ENCODE measurements around the gene KRT6B. TPM values are rescaled to one million over a fixed set of nuclear protein-coding genes. Genes with fewer than 3 reads are reported as not detected.

The KRT6B gene
- polyA plus RNA-seq, 1 donor (not counting 4 experiments of a cell fraction or from before 2014, with no cell fraction given) = 2,016 TPM

DNA sequence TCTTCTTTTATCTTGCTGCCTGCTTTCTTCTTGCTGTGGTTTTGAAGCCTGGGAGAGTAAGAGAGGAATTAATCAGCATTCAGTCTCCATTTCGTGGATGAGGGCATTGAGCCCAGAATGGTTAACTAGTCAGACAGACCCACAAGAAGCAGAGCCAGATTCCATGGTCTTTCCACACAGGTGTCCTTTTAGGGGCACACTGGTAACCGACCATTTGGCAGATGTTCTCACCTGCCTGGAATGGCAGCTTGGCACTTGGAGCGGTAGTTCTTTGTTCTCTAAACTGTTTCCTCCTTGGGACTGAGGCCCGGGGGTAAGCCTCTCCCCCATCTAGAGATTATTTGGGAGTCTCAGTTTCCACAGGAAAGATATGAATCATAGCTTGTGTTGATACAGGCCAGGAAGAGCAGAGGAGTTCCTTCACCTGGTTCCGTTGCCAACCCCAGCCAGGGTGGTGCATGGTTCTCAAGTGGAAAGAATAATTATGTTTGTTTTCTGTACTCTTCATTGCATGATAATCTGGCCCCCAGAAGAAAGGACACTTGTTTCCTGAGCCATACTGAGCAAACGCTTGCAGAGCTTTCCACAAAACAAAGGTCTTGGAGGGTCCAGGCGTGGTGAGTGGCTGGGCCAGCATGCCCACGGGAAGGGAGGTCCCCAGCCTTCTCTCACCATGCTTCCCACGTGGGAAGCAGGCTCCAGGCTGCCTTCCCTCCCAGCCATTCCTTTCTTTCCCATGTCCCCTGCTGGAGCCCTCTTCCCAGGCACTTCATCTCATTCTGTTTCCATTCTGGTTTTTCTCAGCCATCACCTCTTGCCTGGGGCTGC lies 15.7 kb downstream of the KRT6B start:
- peak overlapping the region; percentile 67 for H3K9ac ChIP-seq (ENCODE audit: control insufficient read depth, extremely low read depth, insufficient read depth, low read length)
- H3K27me3 ChIP-seq (ENCODE audit: control insufficient read depth, extremely low read depth, insufficient read depth, low read length) = no peaks in the 10 kb centered on the region
- no peak overlapping the region for H2AFZ ChIP-seq (ENCODE audit: control insufficient read depth, low read length)
- FAIRE-seq (peak; percentile 98), DNase-seq (ENCODE audit: low read depth, low spot score) (no peak)
- H3K9me1 ChIP-seq (ENCODE audit: control insufficient read depth, extremely low read depth, insufficient read depth, low read length) = no peaks in the 10 kb centered on the region
- H3K4me3 ChIP-seq (ENCODE audit: control insufficient read depth in 2 of 3, extremely low read depth in 1 of 3, insufficient read depth in 2 of 3, low read depth in 1 of 3, low read length in 3 of 3) = peak overlapping the region; percentile 1 to 23 (median 23)
- dilution Hi-C loops (cut with MboI; ENCODE audit: extremely low pct_ligation_motif_present, low sequenced_read_pairs) = no loop called here
- H3K36me3 ChIP-seq (ENCODE audit: control insufficient read depth in 2 of 2, extremely low read depth in 1 of 2, insufficient read depth in 2 of 2, low read length in 2 of 2) = peaks cover 0 to 2% of the 10 kb centered on the region in 2 experiments
- H3K4me1 ChIP-seq (ENCODE audit: control insufficient read depth, extremely low read depth, insufficient read depth, low read length) = peaks cover 73% of the 10 kb centered on the region
- no peaks in the 10 kb centered on the region for H3K9me3 ChIP-seq (ENCODE audit: control insufficient read depth, low read depth, low read length)
- TF ChIP-seq, protein P1, sequence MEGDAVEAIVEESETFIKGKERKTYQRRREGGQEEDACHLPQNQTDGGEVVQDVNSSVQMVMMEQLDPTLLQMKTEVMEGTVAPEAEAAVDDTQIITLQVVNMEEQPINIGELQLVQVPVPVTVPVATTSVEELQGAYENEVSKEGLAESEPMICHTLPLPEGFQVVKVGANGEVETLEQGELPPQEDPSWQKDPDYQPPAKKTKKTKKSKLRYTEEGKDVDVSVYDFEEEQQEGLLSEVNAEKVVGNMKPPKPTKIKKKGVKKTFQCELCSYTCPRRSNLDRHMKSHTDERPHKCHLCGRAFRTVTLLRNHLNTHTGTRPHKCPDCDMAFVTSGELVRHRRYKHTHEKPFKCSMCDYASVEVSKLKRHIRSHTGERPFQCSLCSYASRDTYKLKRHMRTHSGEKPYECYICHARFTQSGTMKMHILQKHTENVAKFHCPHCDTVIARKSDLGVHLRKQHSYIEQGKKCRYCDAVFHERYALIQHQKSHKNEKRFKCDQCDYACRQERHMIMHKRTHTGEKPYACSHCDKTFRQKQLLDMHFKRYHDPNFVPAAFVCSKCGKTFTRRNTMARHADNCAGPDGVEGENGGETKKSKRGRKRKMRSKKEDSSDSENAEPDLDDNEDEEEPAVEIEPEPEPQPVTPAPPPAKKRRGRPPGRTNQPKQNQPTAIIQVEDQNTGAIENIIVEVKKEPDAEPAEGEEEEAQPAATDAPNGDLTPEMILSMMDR (optimal IDR thresholded peaks at IDR 0.05 in 1 of 3, IDR thresholded peaks at IDR 0.05 in 1 of 3, conservative IDR thresholded peaks at IDR 0.05 in 1 of 3; ENCODE audit: extremely low read depth in 1 of 3, insufficient read depth in 2 of 3, low read length in 3 of 3) = no peak
- TF ChIP-seq EZH2 (IDR thresholded peaks at IDR 0.05; ENCODE audit: low read length) = no peak
- no peaks in the 10 kb centered on the region for H4K20me1 ChIP-seq (ENCODE audit: control insufficient read depth, extremely low read depth, insufficient read depth, low read length)
- H3K27ac ChIP-seq (ENCODE audit: control insufficient read depth, insufficient read depth, low read length) = peak overlapping the region; percentile 89
- H3K79me2 ChIP-seq (ENCODE audit: control insufficient read depth, insufficient read depth, low read length) = peaks cover 2% of the 10 kb centered on the region
- peak overlapping the region; percentile 65 for H3K4me2 ChIP-seq (ENCODE audit: control insufficient read depth, extremely low read depth, insufficient read depth, low read depth, low read length)

DNA sequence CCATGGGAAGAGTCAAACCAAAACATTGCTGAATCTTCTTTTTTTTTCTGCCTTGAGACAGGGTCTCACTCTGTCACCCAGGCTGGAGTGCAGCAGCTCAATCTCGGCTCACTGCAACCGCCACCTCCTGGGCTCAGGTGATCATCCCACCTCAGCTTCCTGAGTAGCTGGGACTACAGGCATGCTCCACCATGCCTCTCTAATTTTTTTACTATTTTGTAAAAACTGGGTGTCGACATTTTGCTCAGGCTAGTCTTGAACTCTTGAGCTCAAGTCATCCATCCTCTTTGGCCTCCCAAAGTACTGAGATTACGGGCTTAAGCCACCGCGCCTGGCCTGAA lies 16.3 kb downstream of the KRT6B start:
- Histone ChIP-seq H2AFZ (ENCODE audit: control insufficient read depth, low read length) (no peak overlapping the region), H4K20me1 (ENCODE audit: control insufficient read depth, extremely low read depth, insufficient read depth, low read length) (no peaks in the 10 kb centered on the region), H3K4me2 (ENCODE audit: control insufficient read depth, extremely low read depth, insufficient read depth, low read depth, low read length) (peak overlapping the region; percentile 65), H3K79me2 (ENCODE audit: control insufficient read depth, insufficient read depth, low read length) (peaks cover 2% of the 10 kb centered on the region), H3K4me1 (ENCODE audit: control insufficient read depth, extremely low read depth, insufficient read depth, low read length) (peaks cover 67% of the 10 kb centered on the region), H3K27me3 (ENCODE audit: control insufficient read depth, extremely low read depth, insufficient read depth, low read length) (no peaks in the 10 kb centered on the region), H3K9ac (ENCODE audit: control insufficient read depth, extremely low read depth, insufficient read depth, low read length) (peak overlapping the region; percentile 67), H3K9me3 (ENCODE audit: control insufficient read depth, low read depth, low read length) (no peaks in the 10 kb centered on the region), H3K9me1 (ENCODE audit: control insufficient read depth, extremely low read depth, insufficient read depth, low read length) (no peaks in the 10 kb centered on the region), H3K4me3 (ENCODE audit: control insufficient read depth in 2 of 3, extremely low read depth in 1 of 3, insufficient read depth in 2 of 3, low read depth in 1 of 3, low read length in 3 of 3) (no peak overlapping the region), H3K36me3 (ENCODE audit: control insufficient read depth in 2 of 2, extremely low read depth in 1 of 2, insufficient read depth in 2 of 2, low read length in 2 of 2) (peaks cover 0 to 4% of the 10 kb centered on the region in 2 experiments), H3K27ac (ENCODE audit: control insufficient read depth, insufficient read depth, low read length) (peak overlapping the region; percentile 89)
- dilution Hi-C loops (cut with MboI; ENCODE audit: extremely low pct_ligation_motif_present, low sequenced_read_pairs) = no loop called here
- TF ChIP-seq, protein P1 (optimal IDR thresholded peaks at IDR 0.05 in 1 of 3, IDR thresholded peaks at IDR 0.05 in 1 of 3, conservative IDR thresholded peaks at IDR 0.05 in 1 of 3; ENCODE audit: extremely low read depth in 1 of 3, insufficient read depth in 2 of 3, low read length in 3 of 3) = no peak
- no peak for TF ChIP-seq EZH2 (IDR thresholded peaks at IDR 0.05; ENCODE audit: low read length)
- FAIRE-seq (no peak), DNase-seq (ENCODE audit: low read depth, low spot score) (no peak)

Data from keratinocyte (primary cell).